ENCODE data around the gene PYROXD2.

- TF ChIP-seq ZFP30 (CRISPR knock-in tag; IDR thresholded peaks at IDR 0.05): no peak
- no peak for TF ChIP-seq BACH2 (CRISPR knock-in tag; IDR thresholded peaks at IDR 0.05; ENCODE audit: borderline replicate concordance)
- TF ChIP-seq OSR1 (CRISPR knock-in tag; IDR thresholded peaks at IDR 0.05): no peak
- no peak for TF ChIP-seq CREB5 (CRISPR knock-in tag; IDR thresholded peaks at IDR 0.05; ENCODE audit: low read depth)
- TF ChIP-seq CSDC2 (CRISPR knock-in tag; IDR thresholded peaks at IDR 0.05): no peak
- TF ChIP-seq ZFP3 (CRISPR knock-in tag; IDR thresholded peaks at IDR 0.05): no peak
- TF ChIP-seq, protein P1, sequence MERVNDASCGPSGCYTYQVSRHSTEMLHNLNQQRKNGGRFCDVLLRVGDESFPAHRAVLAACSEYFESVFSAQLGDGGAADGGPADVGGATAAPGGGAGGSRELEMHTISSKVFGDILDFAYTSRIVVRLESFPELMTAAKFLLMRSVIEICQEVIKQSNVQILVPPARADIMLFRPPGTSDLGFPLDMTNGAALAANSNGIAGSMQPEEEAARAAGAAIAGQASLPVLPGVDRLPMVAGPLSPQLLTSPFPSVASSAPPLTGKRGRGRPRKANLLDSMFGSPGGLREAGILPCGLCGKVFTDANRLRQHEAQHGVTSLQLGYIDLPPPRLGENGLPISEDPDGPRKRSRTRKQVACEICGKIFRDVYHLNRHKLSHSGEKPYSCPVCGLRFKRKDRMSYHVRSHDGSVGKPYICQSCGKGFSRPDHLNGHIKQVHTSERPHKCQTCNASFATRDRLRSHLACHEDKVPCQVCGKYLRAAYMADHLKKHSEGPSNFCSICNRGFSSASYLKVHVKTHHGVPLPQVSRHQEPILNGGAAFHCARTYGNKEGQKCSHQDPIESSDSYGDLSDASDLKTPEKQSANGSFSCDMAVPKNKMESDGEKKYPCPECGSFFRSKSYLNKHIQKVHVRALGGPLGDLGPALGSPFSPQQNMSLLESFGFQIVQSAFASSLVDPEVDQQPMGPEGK (CRISPR knock-in tag; IDR thresholded peaks at IDR 0.05; ENCODE audit: borderline replicate concordance): no peak
- TF ChIP-seq ARNTL (CRISPR knock-in tag; IDR thresholded peaks at IDR 0.05; ENCODE audit: borderline replicate concordance, low read depth): no peak
- TF ChIP-seq GLIS3 (CRISPR knock-in tag; IDR thresholded peaks at IDR 0.05): no peak
- no peak for TF ChIP-seq ZNF70 (CRISPR knock-in tag; IDR thresholded peaks at IDR 0.05)
- TF ChIP-seq TSHZ2 (CRISPR knock-in tag; IDR thresholded peaks at IDR 0.05): no peak
- no peak for TF ChIP-seq TOX (CRISPR knock-in tag; IDR thresholded peaks at IDR 0.05; ENCODE audit: borderline replicate concordance)
- no peak for TF ChIP-seq PPARA (CRISPR knock-in tag; IDR thresholded peaks at IDR 0.05; ENCODE audit: borderline replicate concordance)
- no peak for TF ChIP-seq ZC3H10 (CRISPR knock-in tag; IDR thresholded peaks at IDR 0.05)
These were observed 68.1 kb downstream of the PYROXD2 start for GRCh38 chr10:98346847-98347246.

All from SK-N-SH treated with all-trans-retinoic acid at 6 μM for 48 hours (cell line).